Vagina (tissue), 2 donors: Measurements from ENCODE around the gene EXPH5. TPM values are rescaled to one million over a fixed set of nuclear protein-coding genes. Genes with fewer than 3 reads are reported as not detected.

Source experiments
- DNase-seq, 2 donors: peaks; one replicate each; pipeline ENCODE4 v3.0.0-alpha.2; 2017; ENCODE audit errors: extremely low spot score in 2 of 2
- H3K27ac ChIP-seq: fragments of 200-600 bp; sonication (generic); one replicate; pipeline ENCODE4 v1.5.1; 2019
- H3K27me3 ChIP-seq: fragments of 200-600 bp; sonication (generic); one replicate; pipeline ENCODE4 v1.5.1; 2019
- H3K36me3 ChIP-seq, 2 donors: fragments of 200-600 bp; sonication (generic); one replicate each; pipeline ENCODE4 v1.5.1; 2017 to 2019
- H3K4me1 ChIP-seq: fragments of 200-600 bp; sonication (generic); one replicate; pipeline ENCODE4 v1.5.1; 2019
- H3K4me3 ChIP-seq, 2 donors: fragments of 200-600 bp; sonication (generic); 1 replicate in 1 of 2; 2 replicates in 1 of 2; pipeline ENCODE4 v1.5.1; 2016 to 2019
- H3K9me3 ChIP-seq: fragments of 200-600 bp; sonication (generic); one replicate; pipeline ENCODE4 v1.5.1; 2019
- CTCF ChIP-seq, 3 experiments: fragments of 450-650 bp in 2 of 3; fragments of 200-600 bp in 1 of 3; sonication (generic) in 1 of 3; IDR thresholded peaks; one replicate each; pipeline ENCODE4 v1.5.1; 2017 to 2019; ENCODE audit warnings: antibody characterized with exemption in 3 of 3, mild to moderate bottlenecking in 2 of 3, moderate library complexity in 2 of 3
- POLR2A ChIP-seq, 2 donors: fragments of 450-650 bp; IDR thresholded peaks; one replicate each; pipeline ENCODE4 v1.6.1; 2017; ENCODE audit warnings: antibody characterized with exemption in 2 of 2, mild to moderate bottlenecking in 2 of 2, moderate library complexity in 2 of 2
- POLR2AphosphoS5 ChIP-seq, 2 donors: sonication (generic); formaldehyde crosslinking; IDR thresholded peaks; one replicate each; pipeline ENCODE4 v1.9.0; 2017; ENCODE audit warnings: antibody characterized with exemption in 2 of 2, mild to moderate bottlenecking in 2 of 2, low read depth in 1 of 2; ENCODE audit not compliant: insufficient read depth in 1 of 2
- intact Hi-C: fragments of 100-400 bp; cut with DNase I; formaldehyde crosslinking; loops from one replicate; pipeline ENCODE4 v1.15.1; 2023
- total RNA-seq: library from RNA; depleted of rRNA; stranded (reverse); fragments of >200 nt; gene quantifications from one replicate; pipeline ENCODE4 v1.2.3, GENCODE V29; 2016

Gene EXPH5
- total RNA-seq, 1 donor from 2014 or later = 16.7 TPM

GRCh38 chr11:108498046-108498815 lies 95.3 kb downstream of the EXPH5 start, which contains the start of gene POGLUT3:
Gene POGLUT3 (minus strand): TSS chr11:108498384. CDS start chr11:108498366, 18 bp downstream.
- intact Hi-C loops = no loop called here
- peaks cover 41% of the 10 kb centered on the region for H3K4me1 ChIP-seq
- peak in 1 of 2 donors; percentile 25 for TF ChIP-seq POLR2AphosphoS5 (IDR thresholded peaks at IDR 0.05; ENCODE audit: insufficient read depth in 1 of 2, low read depth in 1 of 2)
- no peak for TF ChIP-seq POLR2A (IDR thresholded peaks at IDR 0.05)
- no peak for TF ChIP-seq CTCF (IDR thresholded peaks at IDR 0.05)

GRCh38 chr11:108497317-108498045 lies 96.1 kb downstream of the EXPH5 start:
- Histone ChIP-seq H3K27me3 (no peaks in the 10 kb centered on the region), H3K4me3 (peak overlapping the region; percentile 59 to 92), H3K4me1 (peaks cover 41% of the 10 kb centered on the region), H3K9me3 (no peaks in the 10 kb centered on the region), H3K36me3 (no peaks in the 10 kb centered on the region), H3K27ac (peak overlapping the region; percentile 98)
- intact Hi-C loops = no loop called here
- DNase-seq = peak in 1 of 2 donors; percentile 99
- TF ChIP-seq POLR2AphosphoS5 (IDR thresholded peaks at IDR 0.05; ENCODE audit: insufficient read depth in 1 of 2, low read depth in 1 of 2) (peak; percentile 87 to 95), CTCF (IDR thresholded peaks at IDR 0.05) (no peak), POLR2A (IDR thresholded peaks at IDR 0.05) (peak in 1 of 2 donors; percentile 70)

More at GRCh38 chr11:108498046-108498815, 95.3 kb downstream of the EXPH5 start, which contains the start of gene POGLUT3:
- Histone ChIP-seq H3K27ac (peak within 1 kb of the TSS; percentile 98), H3K36me3 (no peaks in the 10 kb centered on the region), H3K9me3 (no peaks in the 10 kb centered on the region), H3K27me3 (no peaks in the 10 kb centered on the region), H3K4me3 (peak within 1 kb of the TSS; percentile 59 to 92)
- no peak for DNase-seq

- intact Hi-C loops = no loop called here
- H3K9me3 ChIP-seq = no peaks in the 10 kb centered on the region
- no peaks in the 10 kb centered on the region for H3K27me3 ChIP-seq
- H3K36me3 ChIP-seq = no peaks in the 10 kb centered on the region
- no peak for TF ChIP-seq POLR2A (IDR thresholded peaks at IDR 0.05)
- TF ChIP-seq CTCF (IDR thresholded peaks at IDR 0.05) = no peak
- TF ChIP-seq POLR2AphosphoS5 (IDR thresholded peaks at IDR 0.05; ENCODE audit: insufficient read depth in 1 of 2, low read depth in 1 of 2) = no peak
- DNase-seq = no peak
- peaks cover 41% of the 10 kb centered on the region for H3K4me1 ChIP-seq
- H3K4me3 ChIP-seq = peak overlapping the region; percentile 59 to 92
- H3K27ac ChIP-seq = peak overlapping the region; percentile 98
Measured at GRCh38 chr11:108496643-108497256, 96.8 kb downstream of the EXPH5 start.

GRCh38 chr11:108495326-108495725 lies 98.2 kb downstream of the EXPH5 start:
- H3K4me3 ChIP-seq = no peak overlapping the region
- peaks cover 34% of the 10 kb centered on the region for H3K4me1 ChIP-seq
- TF ChIP-seq CTCF (IDR thresholded peaks at IDR 0.05) (no peak), POLR2AphosphoS5 (IDR thresholded peaks at IDR 0.05; ENCODE audit: insufficient read depth in 1 of 2, low read depth in 1 of 2) (no peak), POLR2A (IDR thresholded peaks at IDR 0.05) (no peak)
- H3K27ac ChIP-seq = no peak overlapping the region
- intact Hi-C loops = no loop called here
- no peaks in the 10 kb centered on the region for H3K9me3 ChIP-seq
- H3K36me3 ChIP-seq = no peaks in the 10 kb centered on the region
- DNase-seq = no peak
- no peaks in the 10 kb centered on the region for H3K27me3 ChIP-seq
